Parathyroid adenoma (tissue), 2 donors: ENCODE data around the gene ACTR3.
A peak's percentile ranks its signal among the peaks of the same experiment; 100 is the strongest.

ENCODE experiments used
- H2AFZ ChIP-seq: fragments of 300-600 bp; sonication (generic); one replicate; pipeline ENCODE4 v1.7.0; 2017; ENCODE audit warnings: antibody characterized with exemption, mild to moderate bottlenecking
- H3K27ac ChIP-seq: fragments of 300-600 bp; sonication (generic); one replicate; pipeline ENCODE4 v1.7.0; 2017
- H3K27me3 ChIP-seq: fragments of 300-600 bp; sonication (generic); one replicate; pipeline ENCODE4 v1.7.0; 2017; ENCODE audit warnings: low read length; ENCODE audit not compliant: control insufficient read depth, insufficient read depth
- H3K36me3 ChIP-seq: fragments of 300-600 bp; sonication (generic); one replicate; pipeline ENCODE4 v1.7.0; 2017; ENCODE audit warnings: low read length; ENCODE audit not compliant: control insufficient read depth, insufficient read depth
- H3K4me1 ChIP-seq: fragments of 300-600 bp; sonication (generic); one replicate; pipeline ENCODE4 v1.7.0; 2017; ENCODE audit warnings: control low read depth
- H3K4me2 ChIP-seq: fragments of 300-600 bp; sonication (generic); one replicate; pipeline ENCODE4 v1.7.0; 2017; ENCODE audit warnings: low read length
- H3K4me3 ChIP-seq: fragments of 300-600 bp; sonication (generic); one replicate; pipeline ENCODE4 v1.7.0; 2017; ENCODE audit warnings: low read depth, low read length
- H3K79me2 ChIP-seq: fragments of 300-600 bp; sonication (generic); one replicate; pipeline ENCODE4 v1.7.0; 2017; ENCODE audit warnings: control low read depth
- H3K9ac ChIP-seq: fragments of 300-600 bp; sonication (generic); one replicate; pipeline ENCODE4 v1.7.0; 2017; ENCODE audit warnings: mild to moderate bottlenecking
- H3K9me3 ChIP-seq: fragments of 300-600 bp; sonication (generic); one replicate; pipeline ENCODE4 v1.7.0; 2017; ENCODE audit warnings: low read length; ENCODE audit not compliant: control insufficient read depth
- TF ChIP-seq, protein P1 (sequence below): fragments of 300-600 bp; sonication (generic); IDR thresholded peaks from one replicate; pipeline ENCODE4 v1.7.0; 2017; ENCODE audit warnings: antibody characterized with exemption, mild to moderate bottlenecking
- donor health status: primary hyperparathyroidism.

Gene ACTR3

DNA sequence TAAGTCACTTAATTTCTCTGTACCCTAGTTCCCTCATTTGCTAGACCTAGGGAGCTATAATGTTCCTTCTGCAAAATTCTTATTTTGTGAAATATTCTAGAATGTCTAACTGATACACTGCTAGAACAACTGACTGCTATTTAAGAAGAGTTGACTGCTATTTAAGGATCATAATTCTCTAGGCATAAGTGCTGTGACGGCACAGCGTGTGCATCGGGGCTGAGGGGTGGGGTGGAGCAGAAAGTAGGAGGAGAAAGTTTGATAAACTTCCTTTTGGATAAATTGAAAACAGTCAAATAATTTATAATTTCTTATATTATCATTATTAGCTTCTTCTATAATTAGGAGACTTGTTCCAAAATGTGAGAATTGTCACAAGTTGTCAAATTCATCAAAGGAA lies 10.4 kb upstream of the ACTR3 start:
- no peak overlapping the region for H3K4me3 ChIP-seq
- H3K27me3 ChIP-seq, result no peaks in the 10 kb centered on the region
- H3K79me2 ChIP-seq, result no peaks in the 10 kb centered on the region
- TF ChIP-seq, protein P1, sequence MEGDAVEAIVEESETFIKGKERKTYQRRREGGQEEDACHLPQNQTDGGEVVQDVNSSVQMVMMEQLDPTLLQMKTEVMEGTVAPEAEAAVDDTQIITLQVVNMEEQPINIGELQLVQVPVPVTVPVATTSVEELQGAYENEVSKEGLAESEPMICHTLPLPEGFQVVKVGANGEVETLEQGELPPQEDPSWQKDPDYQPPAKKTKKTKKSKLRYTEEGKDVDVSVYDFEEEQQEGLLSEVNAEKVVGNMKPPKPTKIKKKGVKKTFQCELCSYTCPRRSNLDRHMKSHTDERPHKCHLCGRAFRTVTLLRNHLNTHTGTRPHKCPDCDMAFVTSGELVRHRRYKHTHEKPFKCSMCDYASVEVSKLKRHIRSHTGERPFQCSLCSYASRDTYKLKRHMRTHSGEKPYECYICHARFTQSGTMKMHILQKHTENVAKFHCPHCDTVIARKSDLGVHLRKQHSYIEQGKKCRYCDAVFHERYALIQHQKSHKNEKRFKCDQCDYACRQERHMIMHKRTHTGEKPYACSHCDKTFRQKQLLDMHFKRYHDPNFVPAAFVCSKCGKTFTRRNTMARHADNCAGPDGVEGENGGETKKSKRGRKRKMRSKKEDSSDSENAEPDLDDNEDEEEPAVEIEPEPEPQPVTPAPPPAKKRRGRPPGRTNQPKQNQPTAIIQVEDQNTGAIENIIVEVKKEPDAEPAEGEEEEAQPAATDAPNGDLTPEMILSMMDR, result no peak
- H3K4me2 ChIP-seq, result no peak overlapping the region
- no peak overlapping the region for H2AFZ ChIP-seq
- peaks cover 13% of the 10 kb centered on the region for H3K4me1 ChIP-seq
- H3K36me3 ChIP-seq, result no peaks in the 10 kb centered on the region
- no peak overlapping the region for H3K27ac ChIP-seq
- H3K9me3 ChIP-seq, result no peaks in the 10 kb centered on the region
- H3K9ac ChIP-seq, result no peak overlapping the region

DNA sequence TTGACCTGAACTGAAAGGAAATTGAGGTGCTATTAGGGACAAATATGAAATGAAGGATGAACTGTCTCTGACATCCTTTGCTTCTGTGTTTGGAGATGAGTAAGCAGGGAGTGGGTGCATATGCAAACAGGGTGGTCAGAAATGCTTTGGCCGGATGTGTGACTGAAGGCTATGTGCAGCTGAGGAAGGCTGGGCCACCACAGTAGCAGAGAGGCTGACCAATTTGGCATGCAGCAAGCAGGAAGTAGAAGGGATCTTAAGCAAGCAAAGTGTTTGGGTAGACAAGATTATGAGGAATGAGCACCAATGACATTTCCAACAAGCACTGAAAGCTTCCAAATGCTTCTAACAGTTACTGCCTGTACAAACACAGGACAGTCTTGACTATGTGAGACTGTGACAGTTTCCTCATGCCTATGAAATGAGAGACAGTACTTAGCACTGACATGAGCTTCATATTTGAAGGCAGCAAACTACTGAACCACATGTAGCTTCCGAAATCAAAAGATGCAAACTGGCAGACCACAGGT lies 3.3 kb upstream of the ACTR3 start:
- Histone ChIP-seq H3K9me3 (no peaks in the 10 kb centered on the region), H3K36me3 (no peaks in the 10 kb centered on the region), H3K4me1 (no peaks in the 10 kb centered on the region), H3K27me3 (no peaks in the 10 kb centered on the region), H3K79me2 (peaks cover 4% of the 10 kb centered on the region), H3K9ac (no peak overlapping the region), H3K4me2 (no peak overlapping the region), H3K4me3 (no peak overlapping the region), H3K27ac (no peak overlapping the region), H2AFZ (no peak overlapping the region)
- TF ChIP-seq, protein P1, result no peak

DNA sequence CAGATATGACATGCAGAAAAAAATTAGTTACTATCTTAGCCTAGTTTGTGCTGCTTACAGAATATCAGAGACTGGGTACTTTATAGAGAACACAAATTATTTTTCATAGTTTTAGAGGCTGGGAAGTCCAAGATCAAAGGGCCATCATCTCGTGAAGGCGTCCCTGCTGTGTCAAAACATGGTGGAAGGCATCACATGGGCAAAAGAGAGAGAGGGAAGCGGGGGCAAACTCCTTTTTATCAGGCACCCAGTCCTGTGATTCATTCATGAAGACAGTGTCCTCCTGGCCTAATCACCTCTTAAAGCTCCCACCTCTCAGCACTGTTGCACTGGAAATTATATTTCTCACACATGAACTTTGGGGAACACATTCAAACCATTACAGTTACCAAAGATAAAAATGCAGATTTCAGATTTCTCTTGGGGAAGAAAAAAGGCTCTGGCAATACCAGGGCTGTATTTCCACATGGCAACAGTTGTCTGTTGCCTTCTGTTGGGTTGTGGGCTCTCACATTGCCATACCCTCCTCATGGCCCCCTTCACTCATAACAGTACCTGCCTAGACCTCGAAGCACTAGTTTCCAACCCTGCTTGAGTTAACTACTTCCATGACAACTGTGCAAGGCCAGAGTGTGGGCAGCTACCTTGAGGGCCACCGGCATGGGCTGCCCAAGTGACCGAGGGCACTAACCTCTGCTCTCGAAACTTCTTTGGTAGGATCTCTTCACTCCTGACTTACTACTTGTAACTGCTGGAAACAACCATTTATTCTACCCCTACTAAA lies 2.7 kb upstream of the ACTR3 start:
- Histone ChIP-seq H3K9me3 (no peaks in the 10 kb centered on the region), H3K4me1 (peaks cover 3% of the 10 kb centered on the region), H3K4me2 (no peak overlapping the region), H2AFZ (no peak overlapping the region), H3K9ac (no peak overlapping the region), H3K27me3 (no peaks in the 10 kb centered on the region), H3K4me3 (no peak overlapping the region), H3K79me2 (peaks cover 8% of the 10 kb centered on the region), H3K36me3 (no peaks in the 10 kb centered on the region), H3K27ac (no peak overlapping the region)
- TF ChIP-seq, protein P1, result no peak

DNA sequence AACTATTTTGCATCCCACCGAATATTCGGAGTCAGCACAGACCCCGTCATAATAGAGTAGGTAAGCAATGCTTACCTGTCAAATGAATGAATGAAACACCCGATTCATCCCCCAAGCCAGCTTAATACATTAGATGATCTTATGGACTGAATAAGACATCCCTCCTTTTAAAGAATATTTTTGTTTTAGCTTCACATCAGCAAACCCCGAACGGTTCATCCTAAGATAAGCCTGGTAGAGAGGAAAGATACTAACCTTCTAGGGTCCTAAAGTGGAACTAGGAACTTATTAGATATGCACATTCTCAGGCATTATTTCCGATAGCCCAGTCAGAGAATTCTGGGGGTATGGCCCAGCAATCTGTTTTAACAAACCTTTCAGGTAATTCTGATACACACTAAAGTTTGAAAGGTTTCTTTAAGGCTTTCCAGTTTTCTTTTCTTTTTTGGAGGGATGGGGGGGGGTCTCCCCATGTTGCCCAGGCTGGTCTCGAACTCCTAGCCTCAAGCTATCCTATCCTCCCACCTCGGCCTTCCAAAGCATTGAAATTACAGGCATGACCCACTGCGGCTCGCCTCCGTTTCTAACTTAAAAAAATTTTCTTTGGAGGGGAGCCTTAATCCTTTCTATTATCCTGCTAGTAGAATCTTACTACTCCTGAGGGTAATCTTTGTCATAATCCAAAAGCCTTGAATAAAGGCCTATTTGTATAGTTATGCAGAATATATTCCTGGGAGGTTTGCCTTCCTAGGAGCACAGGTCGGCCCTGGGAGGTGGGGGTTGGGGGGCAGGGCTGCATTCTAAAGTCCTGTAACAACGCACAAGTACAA lies 1.0 kb upstream of the ACTR3 start:
- H3K36me3 ChIP-seq, result no peaks in the 10 kb centered on the region
- no peaks in the 10 kb centered on the region for H3K27me3 ChIP-seq
- H3K79me2 ChIP-seq, result peaks cover 13% of the 10 kb centered on the region
- H3K27ac ChIP-seq, result peak overlapping the region; percentile 93
- H3K9me3 ChIP-seq, result no peaks in the 10 kb centered on the region
- H2AFZ ChIP-seq, result peak overlapping the region; percentile 77
- TF ChIP-seq, protein P1, result no peak
- H3K4me3 ChIP-seq, result peak overlapping the region; percentile 91
- peaks cover 6% of the 10 kb centered on the region for H3K4me1 ChIP-seq
- peak overlapping the region; percentile 32 for H3K9ac ChIP-seq
- peak overlapping the region; percentile 86 for H3K4me2 ChIP-seq
